HepG2 (cell line): ENCODE data around the gene CCN6. TPM values are rescaled to one million over a fixed set of nuclear protein-coding genes. Genes with fewer than 3 reads are reported as not detected.
A peak's percentile ranks its signal among the peaks of the same experiment; 100 is the strongest.

Experiments used
- ATAC-seq: fragments of 200-7000 bp; cut with Tn5 transposase; 3 replicates; pipeline ENCODE4 v1.9.1; 2020; ENCODE audit warnings: mild to moderate bottlenecking, moderate library complexity
- BruUV-seq: library from RNA; stranded (reverse); fragments of 400-500 nt; replicated peaks from 2 replicates; lab custom pipeline; 2021; lab: Mats Ljungman, UMichigan
- CTCF ChIA-PET: fragments of 300-600 bp; formaldehyde crosslinking; extraction: SDS; loops from one replicate; lab custom pipeline; 2021; ENCODE audit warnings: low total read pairs, inconsistent platforms, low intra/inter-chr PET ratio; lab: Yijun Ruan, JAX
- POLR2A ChIA-PET: fragments of 350-600 bp; sonication (Branson Sonifier 250); formaldehyde crosslinking; loops from one replicate; lab custom pipeline; 2020; ENCODE audit warnings: antibody characterized with exemption, inconsistent platforms; lab: Yijun Ruan, JAX
- DNase-seq: peaks from one replicate; pipeline ENCODE4 v3.0.0-alpha.2; 2015; ENCODE audit warnings: low spot score
- FAIRE-seq: peaks from 3 replicates; lab custom pipeline; 2011; peaks lifted over from hg19 to GRCh38; lab: Jason Lieb, UNC
- H2AFZ ChIP-seq: one replicate; pipeline ENCODE4 v1.6.1; 2011; ENCODE audit warnings: low read length, inconsistent platforms
- H3K27ac ChIP-seq: fragments of 300-600 bp; 3 replicates; pipeline ENCODE4 v1.8.0; 2011; ENCODE audit warnings: mixed run types, mild to moderate bottlenecking, mixed read lengths, low read length, inconsistent platforms; ENCODE audit not compliant: insufficient read depth; ENCODE audit errors: extremely low read length
- H3K27me3 ChIP-seq, 2 experiments: fragments of 200-600 bp in 1 of 2; 2 replicates in 1 of 2; 3 replicates in 1 of 2; pipeline versions ENCODE4 v1.6.0 to v1.8.0; 2011; ENCODE audit warnings: low read length in 2 of 2, mild to moderate bottlenecking in 2 of 2, moderate library complexity in 2 of 2, inconsistent platforms in 1 of 2; ENCODE audit not compliant: insufficient read depth in 2 of 2, control insufficient read depth in 1 of 2
- H3K36me3 ChIP-seq, 2 experiments: fragments of 200-600 bp in 1 of 2; replicated peaks in 1 of 2; 2 replicates in 1 of 2; 3 replicates in 1 of 2; pipeline versions ENCODE4 v1.5.1 to v1.8.0; 2011; ENCODE audit warnings: low read length in 2 of 2, inconsistent platforms in 1 of 2; ENCODE audit not compliant: insufficient read depth in 2 of 2, control insufficient read depth in 1 of 2
- H3K4me1 ChIP-seq: 2 replicates; pipeline ENCODE4 v1.5.1; 2012; ENCODE audit warnings: low read length, inconsistent platforms; ENCODE audit not compliant: insufficient read depth
- H3K4me2 ChIP-seq: 2 replicates; pipeline ENCODE4 v1.6.0; 2011; ENCODE audit warnings: low read depth, low read length, inconsistent platforms
- H3K4me3 ChIP-seq, 3 experiments: fragments of 200-600 bp in 1 of 3; sonication (generic), shearing (Covaris generic) in 1 of 3; replicated peaks in 1 of 3; 2 replicates each; pipeline ENCODE4 v1.5.1; 2011 to 2016; ENCODE audit warnings: low read length in 3 of 3, inconsistent platforms in 2 of 3, low read depth in 2 of 3, mild to moderate bottlenecking in 2 of 3, control low read depth in 1 of 3, mixed read lengths in 1 of 3; ENCODE audit not compliant: insufficient read depth in 1 of 3
- H3K79me2 ChIP-seq: one replicate; pipeline ENCODE4 v1.6.1; 2011; ENCODE audit warnings: low read length, inconsistent platforms; ENCODE audit not compliant: insufficient read depth
- H3K9ac ChIP-seq: 2 replicates; pipeline ENCODE4 v1.6.0; 2011; ENCODE audit warnings: mild to moderate bottlenecking, low read depth, low read length, inconsistent platforms; ENCODE audit not compliant: insufficient read depth
- H3K9me3 ChIP-seq: 2 replicates; pipeline ENCODE4 v1.5.1; 2012; ENCODE audit warnings: mild to moderate bottlenecking, low read length
- H4K20me1 ChIP-seq: 2 replicates; pipeline ENCODE4 v1.6.0; 2011; ENCODE audit warnings: inconsistent platforms, mild to moderate bottlenecking, low read length, moderate library complexity; ENCODE audit not compliant: insufficient read depth
- AGO1 ChIP-seq: fragments of 200-400 bp; formaldehyde crosslinking; IDR thresholded peaks from 2 replicates; pipeline ENCODE4 v1.6.1; 2017; ENCODE audit warnings: mild to moderate bottlenecking, low read depth, low read length, moderate library complexity; ENCODE audit not compliant: poor library complexity, severe bottlenecking
- AKAP8 ChIP-seq: sonication (generic); formaldehyde crosslinking; IDR thresholded peaks from 2 replicates; pipeline ENCODE4 v1.5.1; 2020; ENCODE audit warnings: mild to moderate bottlenecking, missing genetic modification reagents
- CREB1 ChIP-seq, 2 experiments: fragments of 450-650 bp in 1 of 2; IDR thresholded peaks; 2 replicates each; pipeline ENCODE4 v1.6.1; 2016 to 2017; ENCODE audit warnings: control low read depth in 1 of 2, mild to moderate bottlenecking in 1 of 2, missing compliant biosample characterization in 1 of 2, missing genetic modification characterization in 1 of 2
- KDM5A ChIP-seq: fragments of 200-600 bp; sonication (generic); IDR thresholded peaks from 2 replicates; pipeline ENCODE4 v1.7.0; 2018; ENCODE audit warnings: antibody characterized with exemption, mild to moderate bottlenecking, low read length, borderline replicate concordance
- WGBS: methylation state at CpG from one replicate; pipeline ENCODE4 v1.1.6; 2017; ENCODE audit warnings: low lambda C conversion rate; 5-methylcytosine and 5-hydroxymethylcytosine counted together
- in situ Hi-C: cut with HindIII; loops from 2 replicates; pipeline ENCODE4 v1.10.0; 2017; ENCODE audit warnings: low pct_unique_long_range_greater_than_20kb; ENCODE audit not compliant: extremely low pct_ligation_motif_present
- intact Hi-C: fragments of 100-400 bp; cut with micrococcal nuclease; formaldehyde crosslinking; loops from one replicate; pipeline ENCODE4 v1.10.0; 2022; ENCODE audit not compliant: unreplicated experiment
- polyA plus RNA-seq, 8 experiments: library from polyadenylated mRNA; depleted of rRNA in 3 of 8; stranded (reverse) in 7 of 8; unstranded in 1 of 8; fragments of >200 nt; fragmentation: Illumina TruSeq in 4 of 8; extraction: Trizol in 4 of 8; gene quantifications; 2 replicates each; pipeline versions ENCODE4 v1.2.1 to v1.2.3, GENCODE V29; 2011 to 2016; ENCODE audit warnings: low read depth in 4 of 8, missing spikeins in 1 of 8, mixed read lengths in 1 of 8; ENCODE audit not compliant: insufficient read depth in 1 of 8
- total RNA-seq, 5 experiments: library from RNA; depleted of rRNA; stranded (reverse); fragments of >200 nt; fragmentation: Illumina TruSeq; extraction: Trizol; gene quantifications; 2 replicates each; pipeline ENCODE4 v1.2.3, GENCODE V29; 2016; ENCODE audit warnings: low read depth in 1 of 5

Gene CCN6
- total and polyA plus RNA-seq, 2 of the 13 experiments (the other 11 are each of a cell fraction or from before 2014, with no cell fraction given), result not detected

DNA sequence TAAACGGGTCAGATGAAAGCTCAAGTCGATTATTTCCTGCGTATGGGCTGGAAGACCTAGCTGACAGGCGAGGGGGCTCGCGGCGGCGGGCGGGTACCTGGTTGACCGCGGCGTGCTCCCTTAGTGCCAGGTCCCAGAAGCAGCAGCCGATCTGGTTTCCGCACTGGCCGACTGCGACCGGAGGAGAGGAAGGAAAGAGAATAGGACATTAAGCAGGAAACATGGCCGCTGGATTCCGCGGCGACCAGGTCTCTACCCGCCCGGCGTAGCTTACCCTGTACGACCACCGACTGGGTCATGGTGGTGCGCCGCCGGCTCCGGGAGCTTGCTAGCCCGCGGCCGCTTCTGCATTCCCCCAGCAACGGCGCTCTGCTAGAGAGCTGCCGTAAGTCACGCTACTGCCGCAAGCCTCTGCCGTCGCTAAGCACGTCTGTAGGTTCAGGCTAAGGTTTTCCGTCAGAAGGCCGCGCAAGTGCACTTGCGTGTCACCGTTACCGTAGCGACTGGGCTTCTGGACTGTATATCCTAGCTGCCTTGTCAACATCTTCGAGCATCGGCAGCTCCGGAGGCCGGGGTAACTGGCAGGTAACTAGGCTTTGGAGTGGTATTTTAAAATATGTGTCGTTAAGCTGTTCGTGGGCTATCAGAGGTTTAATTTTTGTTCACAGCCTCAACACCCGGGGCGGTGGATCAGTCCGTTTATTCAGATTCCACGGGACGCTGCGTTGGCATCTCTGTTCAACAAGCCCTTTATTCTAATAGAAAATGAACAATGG is 33.4 kb downstream of the CCN6 start, which contains the start of the genes FAM229B and TUBE1 (continued):
- TF ChIP-seq AGO1, result peak; percentile 96

DNA sequence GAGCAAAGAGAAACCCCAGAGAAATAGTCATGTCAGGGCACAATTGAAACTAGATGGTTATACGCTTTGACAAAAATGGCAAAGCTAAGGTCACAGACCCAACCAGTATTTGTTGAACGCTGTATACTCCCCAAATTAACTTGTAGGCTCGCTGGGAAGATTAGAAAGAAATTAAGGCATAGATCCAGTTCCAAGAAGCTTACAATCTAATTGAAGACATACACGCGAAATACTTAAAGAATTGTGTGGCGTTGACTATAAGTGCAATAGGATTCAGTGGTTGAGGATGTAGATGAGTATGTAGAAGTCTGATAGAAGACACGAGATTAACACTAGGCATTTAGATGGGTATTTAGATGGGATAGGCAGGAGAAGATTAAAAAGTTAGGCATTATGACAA is 34.0 kb downstream of the CCN6 start:
- in situ Hi-C loops (loop anchor here (5.0 kb wide), 1 partner anchor 74 kb away; no protein-coding TSS in a partner anchor), intact Hi-C loops (loop anchor here (1.0 to 5.0 kb wide), 2 partner anchors 59 to 75 kb away; no protein-coding TSS in a partner anchor)
- ChIA-PET CTCF (no interaction called here), POLR2A (interaction anchor here (0.6 to 1.4 kb wide), 4 partner anchors 10 to 482 kb away, joined by 3 to 8 read pairs (median 3); no protein-coding TSS in a partner anchor)
- TF ChIP-seq AKAP8 (CRISPR knock-in tag) (no peak), KDM5A (peak; percentile 24; the same call in 1 of the 2 replicates), CREB1 (IDR thresholded peaks at IDR 0.05) (no peak), CREB1 (CRISPR knock-in tag; IDR thresholded peaks at IDR 0.05) (0 out of 2 replicates have a peak, but pooled peaks have one; percentile 1)
- H3K4me2 ChIP-seq, result peak overlapping the region; percentile 80
- WGBS, result 4% methylated on average over 7 of the region's 7 CpGs
- peaks cover 10% of the 10 kb centered on the region for H3K4me1 ChIP-seq
- peak overlapping the region; percentile 75 to 97 (median 89) for H3K4me3 ChIP-seq
- BruUV-seq, result TSS peak; percentile 84
- H3K79me2 ChIP-seq, result no peaks in the 10 kb centered on the region
- H3K27ac ChIP-seq, result peak overlapping the region; percentile 63
- H3K27me3 ChIP-seq, result no peaks in the 10 kb centered on the region; a peak in 1 of 5 replicates
- no peaks in the 10 kb centered on the region for H4K20me1 ChIP-seq
- DNase-seq (no peak), FAIRE-seq (no peak), ATAC-seq (peak; percentile 1; the same call in 1 of the 3 replicates)
- H3K9ac ChIP-seq, result peak overlapping the region; percentile 74
- no peaks in the 10 kb centered on the region; a peak in 1 of 5 replicates for H3K36me3 ChIP-seq
- no peaks in the 10 kb centered on the region for H3K9me3 ChIP-seq
- peak overlapping the region; percentile 95 for H2AFZ ChIP-seq
